Vagina (tissue), 2 donors: ENCODE results near the gene ZNF667. TPM values are rescaled to one million over a fixed set of nuclear protein-coding genes. Genes with fewer than 3 reads are reported as not detected.
A peak's percentile ranks its signal among the peaks of the same experiment; 100 is the strongest.

Experiments used
- DNase-seq, 2 donors: peaks; one replicate each; pipeline ENCODE4 v3.0.0-alpha.2; 2017; ENCODE audit errors: extremely low spot score in 2 of 2
- H3K27ac ChIP-seq: fragments of 200-600 bp; sonication (generic); one replicate; pipeline ENCODE4 v1.5.1; 2019
- H3K27me3 ChIP-seq: fragments of 200-600 bp; sonication (generic); one replicate; pipeline ENCODE4 v1.5.1; 2019
- H3K36me3 ChIP-seq, 2 donors: fragments of 200-600 bp; sonication (generic); one replicate each; pipeline ENCODE4 v1.5.1; 2017 to 2019
- H3K4me1 ChIP-seq: fragments of 200-600 bp; sonication (generic); one replicate; pipeline ENCODE4 v1.5.1; 2019
- H3K4me3 ChIP-seq, 2 donors: fragments of 200-600 bp; sonication (generic); 1 replicate in 1 of 2; 2 replicates in 1 of 2; pipeline ENCODE4 v1.5.1; 2016 to 2019
- H3K9me3 ChIP-seq: fragments of 200-600 bp; sonication (generic); one replicate; pipeline ENCODE4 v1.5.1; 2019
- POLR2A ChIP-seq, 2 donors: fragments of 450-650 bp; IDR thresholded peaks; one replicate each; pipeline ENCODE4 v1.6.1; 2017; ENCODE audit warnings: antibody characterized with exemption in 2 of 2, mild to moderate bottlenecking in 2 of 2, moderate library complexity in 2 of 2
- POLR2AphosphoS5 ChIP-seq, 2 donors: sonication (generic); formaldehyde crosslinking; IDR thresholded peaks; one replicate each; pipeline ENCODE4 v1.9.0; 2017; ENCODE audit warnings: antibody characterized with exemption in 2 of 2, mild to moderate bottlenecking in 2 of 2, low read depth in 1 of 2; ENCODE audit not compliant: insufficient read depth in 1 of 2
- intact Hi-C: fragments of 100-400 bp; cut with DNase I; formaldehyde crosslinking; loops from one replicate; pipeline ENCODE4 v1.15.1; 2023
- total RNA-seq: library from RNA; depleted of rRNA; stranded (reverse); fragments of >200 nt; gene quantifications from one replicate; pipeline ENCODE4 v1.2.3, GENCODE V29; 2016
- TF ChIP-seq, protein P1 (sequence below), 3 experiments: fragments of 450-650 bp in 2 of 3; fragments of 200-600 bp in 1 of 3; sonication (generic) in 1 of 3; IDR thresholded peaks; one replicate each; pipeline ENCODE4 v1.5.1; 2017 to 2019; ENCODE audit warnings: antibody characterized with exemption in 3 of 3, mild to moderate bottlenecking in 2 of 3, moderate library complexity in 2 of 3

The ZNF667 gene
- total RNA-seq, 1 donor from 2014 or later = 2.5 TPM

DNA sequence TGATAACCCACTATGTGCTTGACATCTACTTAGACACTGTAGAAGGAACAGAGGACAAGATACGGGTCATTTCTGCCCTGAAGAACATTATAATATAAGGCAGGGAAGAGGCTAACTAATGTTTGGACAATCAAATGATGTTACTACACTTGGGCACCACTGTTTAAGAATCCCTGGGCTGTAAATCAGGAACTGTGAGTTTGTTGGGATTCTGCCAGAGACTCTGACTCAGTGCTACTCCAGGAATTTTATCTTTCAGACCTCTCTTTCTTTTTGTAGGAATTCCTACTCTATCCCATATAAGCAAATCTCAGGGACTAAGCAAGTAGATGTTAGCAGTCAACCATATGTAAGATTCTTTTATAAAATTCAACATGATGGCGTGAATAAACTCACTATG is 27.4 kb upstream of the ZNF667 start:
- intact Hi-C loops = no loop called here
- TF ChIP-seq POLR2AphosphoS5 (IDR thresholded peaks at IDR 0.05; ENCODE audit: insufficient read depth in 1 of 2, low read depth in 1 of 2) (no peak), POLR2A (IDR thresholded peaks at IDR 0.05) (no peak)
- TF ChIP-seq, protein P1, sequence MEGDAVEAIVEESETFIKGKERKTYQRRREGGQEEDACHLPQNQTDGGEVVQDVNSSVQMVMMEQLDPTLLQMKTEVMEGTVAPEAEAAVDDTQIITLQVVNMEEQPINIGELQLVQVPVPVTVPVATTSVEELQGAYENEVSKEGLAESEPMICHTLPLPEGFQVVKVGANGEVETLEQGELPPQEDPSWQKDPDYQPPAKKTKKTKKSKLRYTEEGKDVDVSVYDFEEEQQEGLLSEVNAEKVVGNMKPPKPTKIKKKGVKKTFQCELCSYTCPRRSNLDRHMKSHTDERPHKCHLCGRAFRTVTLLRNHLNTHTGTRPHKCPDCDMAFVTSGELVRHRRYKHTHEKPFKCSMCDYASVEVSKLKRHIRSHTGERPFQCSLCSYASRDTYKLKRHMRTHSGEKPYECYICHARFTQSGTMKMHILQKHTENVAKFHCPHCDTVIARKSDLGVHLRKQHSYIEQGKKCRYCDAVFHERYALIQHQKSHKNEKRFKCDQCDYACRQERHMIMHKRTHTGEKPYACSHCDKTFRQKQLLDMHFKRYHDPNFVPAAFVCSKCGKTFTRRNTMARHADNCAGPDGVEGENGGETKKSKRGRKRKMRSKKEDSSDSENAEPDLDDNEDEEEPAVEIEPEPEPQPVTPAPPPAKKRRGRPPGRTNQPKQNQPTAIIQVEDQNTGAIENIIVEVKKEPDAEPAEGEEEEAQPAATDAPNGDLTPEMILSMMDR (IDR thresholded peaks at IDR 0.05) = no peak
- Histone ChIP-seq H3K27me3 (no peaks in the 10 kb centered on the region), H3K9me3 (no peaks in the 10 kb centered on the region), H3K27ac (no peak overlapping the region), H3K4me1 (peaks cover 7% of the 10 kb centered on the region), H3K4me3 (no peak overlapping the region), H3K36me3 (peaks cover 0 to 5% of the 10 kb centered on the region in 2 donors)
- DNase-seq = no peak

DNA sequence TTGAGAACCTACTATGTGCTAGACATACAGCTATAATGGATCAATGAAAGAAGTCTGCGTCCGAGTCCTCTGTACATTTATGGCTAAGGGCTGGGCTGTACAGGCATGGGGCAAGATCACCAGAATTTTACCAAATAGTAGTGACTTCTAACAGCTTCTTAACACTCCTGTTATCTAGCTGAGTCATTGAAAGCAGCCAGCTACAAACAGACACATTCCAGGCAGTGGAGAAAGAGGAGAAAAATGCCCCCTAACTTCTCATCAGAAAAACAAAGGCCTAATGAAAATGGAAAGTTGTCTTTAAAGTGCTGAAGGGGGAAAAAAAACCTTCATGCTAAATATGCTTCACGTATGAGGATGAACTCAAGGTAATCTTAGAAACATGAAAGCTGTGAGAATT is 14.3 kb upstream of the ZNF667 start:
- Histone ChIP-seq H3K27me3 (no peaks in the 10 kb centered on the region), H3K9me3 (peaks cover 52% of the 10 kb centered on the region), H3K27ac (no peak overlapping the region), H3K4me3 (no peak overlapping the region), H3K36me3 (peaks cover 4 to 46% of the 10 kb centered on the region in 2 donors), H3K4me1 (no peaks in the 10 kb centered on the region)
- intact Hi-C loops = no loop called here
- no peak for TF ChIP-seq POLR2AphosphoS5 (IDR thresholded peaks at IDR 0.05; ENCODE audit: insufficient read depth in 1 of 2, low read depth in 1 of 2)
- TF ChIP-seq POLR2A (IDR thresholded peaks at IDR 0.05) = no peak
- TF ChIP-seq, protein P1 (IDR thresholded peaks at IDR 0.05) = no peak
- no peak for DNase-seq

DNA sequence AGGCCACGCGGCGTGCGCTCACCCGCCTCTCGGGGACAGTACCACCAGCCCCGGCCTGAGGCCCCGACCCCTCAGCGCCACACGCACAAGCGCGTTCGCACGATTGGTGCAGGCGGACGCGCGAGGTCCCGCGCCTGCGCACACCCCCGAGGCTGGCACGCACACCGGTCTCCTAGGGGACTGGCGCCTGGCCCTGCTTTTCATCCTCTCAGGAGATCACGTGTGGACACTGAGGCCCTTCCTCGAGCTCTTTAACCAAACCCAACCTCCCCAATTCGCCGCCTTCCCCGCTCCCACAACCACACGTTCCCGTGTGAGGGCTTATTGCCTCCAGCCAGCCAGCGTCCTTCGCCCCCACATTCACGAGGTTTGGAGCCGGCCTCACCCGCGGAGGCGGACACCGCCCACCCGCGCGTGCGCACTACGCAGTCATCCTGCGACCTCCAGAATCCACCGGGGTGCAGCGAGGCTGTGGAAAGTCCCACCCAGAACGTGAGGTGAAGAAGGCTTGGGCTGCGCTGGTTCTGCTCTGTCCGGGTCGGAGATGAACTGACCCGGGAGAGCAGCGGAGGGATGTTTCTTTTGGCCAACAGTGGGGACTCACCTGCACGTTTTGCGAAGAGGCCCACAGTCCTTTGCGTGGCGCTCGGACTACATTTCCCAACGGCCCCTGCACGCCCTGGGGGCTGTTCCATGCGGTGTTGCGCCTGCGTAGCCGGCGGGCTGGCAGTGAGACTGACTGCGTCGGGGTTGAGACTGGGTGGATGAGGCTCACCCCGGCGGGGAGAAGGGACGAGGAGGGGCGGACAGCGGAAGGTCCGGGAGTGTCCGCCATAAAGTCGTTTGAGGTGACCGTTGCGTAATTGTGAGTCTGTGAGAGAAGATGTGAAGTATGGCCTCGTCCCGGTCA is 539 bp upstream of the ZNF667 start:
- peak in 1 of 2 donors; percentile 89 for DNase-seq
- Histone ChIP-seq H3K27ac (peak overlapping the region; percentile 68), H3K4me3 (peak overlapping the region; percentile 54 to 75), H3K27me3 (no peaks in the 10 kb centered on the region), H3K9me3 (peaks cover 25% of the 10 kb centered on the region), H3K4me1 (peaks cover 20% of the 10 kb centered on the region), H3K36me3 (peaks cover 0 to 9% of the 10 kb centered on the region in 2 donors)
- intact Hi-C loops = loop anchor here (10.0 kb wide), 1 partner anchor 87 kb away; the partner anchor contains the start of gene ZNF470
- TF ChIP-seq, protein P1 (IDR thresholded peaks at IDR 0.05) = no peak
- peak; percentile 85 to 92 for TF ChIP-seq POLR2AphosphoS5 (IDR thresholded peaks at IDR 0.05; ENCODE audit: insufficient read depth in 1 of 2, low read depth in 1 of 2)

DNA sequence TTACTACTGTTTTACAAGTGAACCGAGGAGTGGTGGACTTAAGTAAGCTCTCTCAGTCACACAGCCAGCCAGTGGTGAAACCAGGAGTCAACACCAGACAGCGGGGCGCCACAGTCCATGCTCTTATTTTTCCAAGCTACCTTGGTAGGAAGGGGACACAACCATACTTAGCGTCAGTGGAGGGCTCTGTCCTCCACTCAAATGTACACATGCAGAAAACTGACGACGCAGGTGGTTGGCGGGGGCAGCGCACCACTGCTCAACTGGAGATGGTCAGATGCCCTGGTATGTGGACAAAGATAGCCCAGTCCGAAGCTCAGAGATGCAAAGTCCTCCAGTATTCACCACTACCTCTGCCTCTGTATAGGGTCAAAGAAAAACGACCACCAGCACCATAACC is 1.1 kb downstream of the ZNF667 start:
- peaks cover 0 to 25% of the 10 kb centered on the region in 2 donors for H3K36me3 ChIP-seq
- H3K4me3 ChIP-seq = peak overlapping the region in 1 of 2 donors; percentile 54
- peaks cover 20% of the 10 kb centered on the region for H3K4me1 ChIP-seq
- no peak overlapping the region for H3K27ac ChIP-seq
- no peaks in the 10 kb centered on the region for H3K27me3 ChIP-seq
- TF ChIP-seq, protein P1 (IDR thresholded peaks at IDR 0.05) = no peak
- intact Hi-C loops = loop anchor here (10.0 kb wide), 1 partner anchor 89 kb away; the partner anchor contains the start of gene ZNF470
- H3K9me3 ChIP-seq = peaks cover 26% of the 10 kb centered on the region
- DNase-seq = no peak

DNA sequence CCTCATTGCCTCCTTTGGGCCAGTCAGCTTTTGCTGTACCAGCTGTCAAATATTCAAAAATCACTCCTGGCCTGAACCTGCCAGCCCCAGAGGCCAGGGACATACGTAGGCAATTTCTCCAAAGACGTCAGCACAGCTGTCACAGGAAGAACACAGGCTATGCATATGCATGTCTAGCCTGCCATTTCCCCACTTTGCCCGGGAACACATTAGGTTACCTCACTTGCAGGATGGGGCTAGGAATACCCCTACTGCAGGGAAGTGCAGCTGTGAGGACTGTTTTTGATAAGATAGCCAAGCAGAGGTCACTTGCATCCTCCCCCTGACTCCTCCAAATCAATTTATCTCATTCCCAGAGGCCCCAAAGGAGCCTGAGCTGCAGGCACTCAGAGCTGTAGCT is 2.8 kb downstream of the ZNF667 start:
- peaks cover 17% of the 10 kb centered on the region for H3K4me1 ChIP-seq
- no peaks in the 10 kb centered on the region for H3K27me3 ChIP-seq
- intact Hi-C loops = loop anchor here (10.0 kb wide), 1 partner anchor 90 kb away; the partner anchor contains the start of gene ZNF470
- no peak for TF ChIP-seq POLR2A (IDR thresholded peaks at IDR 0.05)
- TF ChIP-seq POLR2AphosphoS5 (IDR thresholded peaks at IDR 0.05; ENCODE audit: insufficient read depth in 1 of 2, low read depth in 1 of 2) = no peak
- H3K36me3 ChIP-seq = peaks cover 0 to 42% of the 10 kb centered on the region in 2 donors
- H3K27ac ChIP-seq = no peak overlapping the region
- DNase-seq = no peak
- no peak overlapping the region for H3K4me3 ChIP-seq
- H3K9me3 ChIP-seq = peaks cover 42% of the 10 kb centered on the region
